DND-41 (cell line): ENCODE measurements around the gene NPDC1.

ENCODE experiments used
- ATAC-seq: fragments of 200-7000 bp; cut with Tn5 transposase; 3 replicates; pipeline ENCODE4 v1.9.1; 2021; ENCODE audit warnings: low read depth; ENCODE audit not compliant: insufficient read depth
- DNase-seq: peaks from one replicate; pipeline ENCODE4 v3.0.0-alpha.2; 2020
- H2AFZ ChIP-seq: 2 replicates; pipeline ENCODE4 v1.6.0; 2012; ENCODE audit warnings: low read depth, low read length
- H3K27ac ChIP-seq: 2 replicates; pipeline ENCODE4 v1.5.1; 2012; ENCODE audit warnings: low read length, inconsistent platforms
- H3K27me3 ChIP-seq: fragments of 200-600 bp; sonication (generic); 2 replicates; pipeline ENCODE4 v1.6.0; 2012; ENCODE audit warnings: low read length, mild to moderate bottlenecking, inconsistent platforms; ENCODE audit not compliant: insufficient read depth, poor library complexity
- H3K36me3 ChIP-seq: 2 replicates; pipeline ENCODE4 v1.5.1; 2012; ENCODE audit warnings: low read length, inconsistent platforms; ENCODE audit not compliant: insufficient read depth
- H3K4me1 ChIP-seq: 2 replicates; pipeline ENCODE4 v1.5.1; 2012; ENCODE audit warnings: mild to moderate bottlenecking, low read length; ENCODE audit not compliant: insufficient read depth
- H3K4me2 ChIP-seq: 2 replicates; pipeline ENCODE4 v1.6.0; 2012; ENCODE audit warnings: mild to moderate bottlenecking, moderate library complexity, low read length, inconsistent platforms; ENCODE audit not compliant: insufficient read depth
- H3K4me3 ChIP-seq, 2 experiments: fragments of 200-600 bp in 1 of 2; shearing (Covaris generic) in 1 of 2; 2 replicates each; pipeline ENCODE4 v1.5.1; 2012 to 2016; ENCODE audit warnings: inconsistent platforms in 2 of 2, low read length in 2 of 2, mild to moderate bottlenecking in 2 of 2, low read depth in 1 of 2, moderate library complexity in 1 of 2
- H3K79me2 ChIP-seq: 2 replicates; pipeline ENCODE4 v1.6.0; 2012; ENCODE audit warnings: low read length, inconsistent platforms; ENCODE audit not compliant: insufficient read depth
- H3K9ac ChIP-seq: 2 replicates; pipeline ENCODE4 v1.6.0; 2012; ENCODE audit warnings: low read depth, mild to moderate bottlenecking, inconsistent platforms, low read length, moderate library complexity
- H3K9me3 ChIP-seq: 2 replicates; pipeline ENCODE4 v1.5.1; 2012; ENCODE audit warnings: low read length, moderate library complexity, mild to moderate bottlenecking, inconsistent platforms; ENCODE audit not compliant: insufficient read depth, severe bottlenecking
- H4K20me1 ChIP-seq: 2 replicates; pipeline ENCODE4 v1.6.0; 2012; ENCODE audit warnings: low read length; ENCODE audit not compliant: insufficient read depth
- CTCF ChIP-seq: IDR thresholded peaks from 2 replicates; pipeline ENCODE4 v1.5.1; 2012; ENCODE audit warnings: borderline replicate concordance, low read length, moderate library complexity, mild to moderate bottlenecking; ENCODE audit not compliant: poor library complexity, severe bottlenecking; ENCODE audit errors: extremely low read depth
- EZH2 ChIP-seq: IDR thresholded peaks from 3 replicates; pipeline ENCODE4 v1.6.1; 2012; ENCODE audit warnings: borderline replicate concordance, low read depth, mild to moderate bottlenecking, moderate library complexity, low read length, inconsistent platforms; ENCODE audit not compliant: severe bottlenecking

NPDC1 gene

GRCh38 chr9:137084526-137084925, 38.5 kb upstream of the NPDC1 start:
- Histone ChIP-seq H3K4me2 (no peak overlapping the region), H3K27ac (no peak overlapping the region), H3K4me1 (peaks cover 29% of the 10 kb centered on the region), H3K27me3 (no peaks in the 10 kb centered on the region), H2AFZ (no peak overlapping the region), H3K79me2 (peaks cover 14% of the 10 kb centered on the region), H3K9me3 (no peaks in the 10 kb centered on the region), H3K36me3 (peaks cover 5% of the 10 kb centered on the region; the same call in 1 of the 2 replicates), H3K4me3 (no peak overlapping the region), H3K9ac (no peak overlapping the region), H4K20me1 (no peaks in the 10 kb centered on the region)
- no peak for TF ChIP-seq EZH2
- TF ChIP-seq CTCF, result no peak
- ATAC-seq (no peak), DNase-seq (no peak)

- Histone ChIP-seq H3K27ac (no peak overlapping the region), H3K36me3 (no peaks in the 10 kb centered on the region), H2AFZ (no peak overlapping the region), H3K79me2 (peaks cover 12% of the 10 kb centered on the region), H3K4me1 (peaks cover 22% of the 10 kb centered on the region), H3K9ac (no peak overlapping the region), H3K27me3 (no peaks in the 10 kb centered on the region), H4K20me1 (no peaks in the 10 kb centered on the region), H3K9me3 (no peaks in the 10 kb centered on the region), H3K4me2 (no peak overlapping the region), H3K4me3 (no peak overlapping the region)
- TF ChIP-seq EZH2 (no peak), CTCF (no peak)
- DNase-seq, result no peak
- ATAC-seq, result no peak
Measured at GRCh38 chr9:137083394-137084004, 37.5 kb upstream of the NPDC1 start.

- H4K20me1 ChIP-seq, result no peaks in the 10 kb centered on the region
- peaks cover 16% of the 10 kb centered on the region for H3K4me1 ChIP-seq
- no peaks in the 10 kb centered on the region for H3K36me3 ChIP-seq
- peaks cover 9% of the 10 kb centered on the region for H3K79me2 ChIP-seq
- H3K4me2 ChIP-seq, result no peak overlapping the region
- no peaks in the 10 kb centered on the region for H3K9me3 ChIP-seq
- TF ChIP-seq EZH2, result no peak
- no peak for TF ChIP-seq CTCF
- no peaks in the 10 kb centered on the region for H3K27me3 ChIP-seq
- no peak overlapping the region for H3K9ac ChIP-seq
- H3K4me3 ChIP-seq, result no peak overlapping the region
- no peak overlapping the region for H3K27ac ChIP-seq
- no peak overlapping the region for H2AFZ ChIP-seq
- no peak for ATAC-seq
- DNase-seq, result no peak
Measured at GRCh38 chr9:137082925-137083290, 36.9 kb upstream of the NPDC1 start.
